ENCODE data around the gene ALLC.
"Not testable (repeated sequence)": the region's sequence is repeated elsewhere in the genome, so short reads cannot be mapped to it uniquely, and the experiment has no call there.

Gene ALLC

DNA sequence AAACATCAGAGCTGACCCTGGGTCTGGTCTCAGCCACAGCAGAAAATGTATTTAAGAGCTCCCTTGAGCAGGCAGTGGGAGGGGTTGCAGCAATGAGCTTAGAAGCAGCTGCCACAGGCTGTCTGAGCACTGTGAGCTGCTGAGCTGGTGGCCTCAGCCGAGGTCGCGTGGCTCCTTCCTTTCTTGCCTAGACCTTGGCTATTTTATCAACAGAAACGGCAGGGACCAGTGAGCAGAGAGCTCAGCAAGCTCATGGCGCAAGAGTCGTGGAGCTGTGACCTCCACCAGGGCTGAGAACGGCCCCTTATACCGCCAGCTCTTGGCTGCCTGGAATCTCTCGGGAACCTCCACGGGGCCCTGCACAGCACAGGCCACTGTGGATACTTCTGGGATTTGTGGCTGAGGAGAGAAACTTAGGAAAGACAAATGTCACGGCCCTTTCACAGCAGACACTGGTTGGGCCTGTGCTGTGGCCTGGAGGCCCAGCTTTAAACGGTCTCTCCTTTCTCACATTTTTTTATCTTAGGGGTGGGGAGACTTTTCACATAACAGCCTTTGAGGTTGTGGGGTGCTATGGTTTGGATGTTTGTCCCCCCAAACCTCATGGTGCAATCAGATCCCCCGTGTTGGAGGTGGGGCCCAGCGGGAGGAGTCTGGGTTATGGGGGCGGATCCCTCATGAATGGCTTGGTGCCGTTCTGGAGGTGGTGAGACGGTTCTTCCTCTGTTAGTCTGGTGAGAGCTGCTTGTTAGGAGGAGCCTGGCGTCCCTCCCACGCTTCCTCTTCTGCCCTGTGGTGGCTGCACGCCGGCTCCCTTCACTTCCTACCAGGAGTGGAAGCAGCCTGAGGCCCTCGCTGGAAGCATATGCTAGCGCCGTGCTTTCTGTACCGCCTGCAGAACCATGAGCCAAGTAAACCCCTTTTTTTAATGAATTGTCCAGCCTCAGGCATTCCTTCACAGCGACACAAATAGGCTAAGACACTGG lies 1.7 kb downstream of the ALLC start:
- H3K9me3 ChIP-seq, result no peaks in the 10 kb centered on the region
- H3K27me3 ChIP-seq, result no peaks in the 10 kb centered on the region
- peaks cover 0 to 6% (median 2%) of the 10 kb centered on the region in 4 donors for H3K4me1 ChIP-seq
- intact Hi-C loops (cut with DNase I; ENCODE audit: low total_unique reads), result no loop called here
- no peaks in the 10 kb centered on the region for H3K36me3 ChIP-seq
- peak; percentile 12 to 27 for DNase-seq
- H3K27ac ChIP-seq, result peak overlapping the region in 1 of 2 donors; percentile 37
- H3K4me3 ChIP-seq, result no peak overlapping the region
- TF ChIP-seq CTCF (IDR thresholded peaks at IDR 0.05), result no peak

DNA sequence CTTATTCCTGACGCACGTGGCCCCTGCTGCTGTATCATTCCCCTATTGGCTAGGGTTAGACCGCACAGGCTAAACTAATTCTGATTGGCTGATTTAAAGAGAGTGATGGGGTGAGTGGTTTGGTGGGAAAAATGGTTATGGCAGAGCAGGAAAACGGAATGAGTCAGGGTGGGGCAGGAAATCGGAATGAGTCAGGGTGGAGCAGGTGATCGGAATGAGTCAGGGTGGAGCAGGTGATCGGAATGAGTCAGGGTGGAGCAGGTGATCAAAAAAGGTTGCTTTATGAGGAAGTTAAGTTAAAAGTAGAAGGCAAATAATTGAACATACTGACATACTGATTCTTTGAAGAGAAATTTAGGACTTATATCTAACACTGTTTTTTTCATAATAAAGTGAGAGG lies 2.6 kb downstream of the ALLC start:
- intact Hi-C loops (cut with DNase I; ENCODE audit: low total_unique reads); H3K4me1 ChIP-seq; H3K36me3 ChIP-seq; H3K4me3 ChIP-seq; H3K27me3 ChIP-seq; H3K9me3 ChIP-seq; H3K27ac ChIP-seq; DNase-seq: not testable (repeated sequence)

DNA sequence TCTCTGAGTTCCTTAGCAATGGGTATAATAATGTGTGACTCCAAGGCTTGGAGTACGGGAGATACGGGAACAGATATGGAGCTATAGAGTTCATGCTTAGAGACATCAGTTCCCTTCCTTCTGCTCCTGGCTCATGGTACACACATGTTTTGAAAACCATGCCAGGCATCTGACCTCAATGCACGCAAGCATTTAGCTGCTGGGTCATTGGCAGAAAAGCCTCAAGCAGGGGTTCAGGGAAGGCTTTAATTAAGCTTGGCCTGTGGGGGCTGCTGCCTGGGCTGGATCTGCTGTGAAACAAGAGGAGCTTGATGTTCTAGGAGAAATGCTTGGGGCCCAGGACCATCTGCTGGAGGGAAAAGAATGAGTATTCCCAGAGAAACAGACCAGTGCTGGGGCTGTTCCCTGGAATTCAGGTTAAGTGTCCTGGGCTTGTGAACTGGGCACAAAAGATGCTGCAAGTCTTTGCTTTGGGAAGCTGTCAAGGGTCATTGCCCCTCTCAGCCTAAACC lies 3.2 kb downstream of the ALLC start:
- no peaks in the 10 kb centered on the region for H3K9me3 ChIP-seq
- DNase-seq, result peak in 1 of 2 donors; percentile 0
- TF ChIP-seq CTCF (IDR thresholded peaks at IDR 0.05), result no peak
- no peaks in the 10 kb centered on the region for H3K27me3 ChIP-seq
- H3K4me3 ChIP-seq, result no peak overlapping the region
- intact Hi-C loops (cut with DNase I; ENCODE audit: low total_unique reads), result no loop called here
- H3K36me3 ChIP-seq, result no peaks in the 10 kb centered on the region
- H3K27ac ChIP-seq, result no peak overlapping the region
- H3K4me1 ChIP-seq, result peaks cover 0 to 6% (median 2%) of the 10 kb centered on the region in 4 donors

DNA sequence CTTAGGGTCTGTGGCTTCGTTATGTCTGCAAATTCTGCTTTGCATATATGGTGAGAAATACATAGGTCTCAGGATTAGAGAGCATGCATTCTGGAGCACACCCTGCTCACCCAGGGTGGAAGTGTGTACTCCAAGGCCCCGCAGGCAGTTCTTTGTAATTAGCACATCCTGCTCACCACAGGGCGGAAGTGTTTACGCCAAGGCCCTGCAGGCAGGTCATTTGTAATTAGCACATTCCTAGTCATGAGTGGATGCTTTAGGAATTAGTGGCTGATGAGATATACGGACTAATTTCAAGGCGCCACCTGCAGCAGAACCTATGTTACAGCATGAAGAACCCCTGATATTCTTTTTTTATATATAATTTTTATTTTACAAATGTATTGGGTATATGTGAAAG lies 4.2 kb downstream of the ALLC start:
- Histone ChIP-seq H3K4me3 (no peak overlapping the region), H3K36me3 (no peaks in the 10 kb centered on the region), H3K27me3 (no peaks in the 10 kb centered on the region), H3K4me1 (peaks cover 0 to 6% (median 2%) of the 10 kb centered on the region in 4 donors), H3K27ac (no peak overlapping the region), H3K9me3 (no peaks in the 10 kb centered on the region)
- no peak for TF ChIP-seq CTCF (IDR thresholded peaks at IDR 0.05)
- peak in 1 of 2 donors; percentile 10 for DNase-seq
- intact Hi-C loops (cut with DNase I; ENCODE audit: low total_unique reads), result no loop called here

DNA sequence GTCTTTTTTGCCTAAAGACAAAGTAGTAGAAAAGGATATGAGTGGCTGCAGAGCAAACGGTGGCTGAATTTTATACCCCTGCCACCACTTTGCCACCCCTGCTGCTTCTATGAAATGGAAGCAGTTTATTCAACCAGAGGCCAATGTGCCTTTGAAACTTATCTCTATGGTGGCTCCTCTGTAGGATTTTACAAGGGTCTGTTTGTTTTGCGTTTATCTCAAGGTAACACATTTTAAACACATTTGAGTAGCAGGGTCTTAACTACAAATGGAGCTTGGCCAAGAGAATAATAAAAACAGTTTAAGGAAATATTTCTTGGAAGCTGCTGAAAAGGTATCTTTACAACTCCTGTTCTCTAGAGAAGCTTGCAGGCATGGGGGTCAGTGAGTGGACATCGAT lies 6.1 kb downstream of the ALLC start:
- H3K9me3 ChIP-seq, result no peaks in the 10 kb centered on the region
- intact Hi-C loops (cut with DNase I; ENCODE audit: low total_unique reads), result no loop called here
- no peaks in the 10 kb centered on the region for H3K27me3 ChIP-seq
- H3K4me1 ChIP-seq, result peaks cover 0 to 3% (median under 1%) of the 10 kb centered on the region in 4 donors
- H3K4me3 ChIP-seq, result no peak overlapping the region
- no peak for TF ChIP-seq CTCF (IDR thresholded peaks at IDR 0.05)
- no peak for DNase-seq
- H3K27ac ChIP-seq, result no peak overlapping the region
- H3K36me3 ChIP-seq, result no peaks in the 10 kb centered on the region

GRCh38 chr2:3664925-3665324 lies 6.9 kb downstream of the ALLC start:
- H3K4me3 ChIP-seq, result no peak overlapping the region
- TF ChIP-seq CTCF (IDR thresholded peaks at IDR 0.05), result no peak
- intact Hi-C loops (cut with DNase I; ENCODE audit: low total_unique reads), result no loop called here
- H3K9me3 ChIP-seq, result no peaks in the 10 kb centered on the region
- no peak overlapping the region for H3K27ac ChIP-seq
- peak; percentile 3 to 15 for DNase-seq
- no peaks in the 10 kb centered on the region for H3K36me3 ChIP-seq
- H3K4me1 ChIP-seq, result no peaks in the 10 kb centered on the region
- no peaks in the 10 kb centered on the region for H3K27me3 ChIP-seq
